Measurements from ENCODE around the gene JAGN1. TPM values are rescaled to one million over a fixed set of nuclear protein-coding genes. Genes with fewer than 3 reads are reported as not detected.
"Not testable (repeated sequence)": the region's sequence is repeated elsewhere in the genome, so short reads cannot be mapped to it uniquely, and the experiment has no call there.

Gene JAGN1
- total RNA-seq, 2 donors from 2014 or later: 39.8 to 44.8 TPM

DNA sequence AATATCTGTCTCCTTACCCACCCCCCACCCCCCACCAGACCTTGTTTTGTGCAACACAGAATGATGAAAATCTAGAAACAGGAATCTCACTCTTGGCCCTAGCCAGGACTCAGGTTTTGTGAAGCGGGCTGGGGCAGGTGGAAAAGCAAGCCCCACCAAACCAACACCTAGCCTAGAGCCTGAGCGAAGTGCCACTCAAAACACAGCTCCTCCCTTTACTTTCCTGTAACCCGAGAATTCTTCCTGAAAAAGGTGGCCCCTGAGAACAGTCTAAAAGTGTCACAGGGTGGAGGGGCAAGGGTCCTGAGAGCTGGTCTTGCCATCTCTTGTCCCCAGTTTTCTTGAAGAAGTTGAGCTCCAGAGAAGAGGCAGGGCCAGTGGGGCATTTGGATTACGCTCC lies 29.2 kb upstream of the JAGN1 start:
- Histone ChIP-seq H3K27ac (no peak overlapping the region), H3K4me3 (no peak overlapping the region), H3K9me3 (no peaks in the 10 kb centered on the region), H3K36me3 (no peaks in the 10 kb centered on the region), H3K4me1 (peaks cover 0 to 21% of the 10 kb centered on the region in 2 donors), H3K27me3 (no peaks in the 10 kb centered on the region)
- TF ChIP-seq, protein P1, sequence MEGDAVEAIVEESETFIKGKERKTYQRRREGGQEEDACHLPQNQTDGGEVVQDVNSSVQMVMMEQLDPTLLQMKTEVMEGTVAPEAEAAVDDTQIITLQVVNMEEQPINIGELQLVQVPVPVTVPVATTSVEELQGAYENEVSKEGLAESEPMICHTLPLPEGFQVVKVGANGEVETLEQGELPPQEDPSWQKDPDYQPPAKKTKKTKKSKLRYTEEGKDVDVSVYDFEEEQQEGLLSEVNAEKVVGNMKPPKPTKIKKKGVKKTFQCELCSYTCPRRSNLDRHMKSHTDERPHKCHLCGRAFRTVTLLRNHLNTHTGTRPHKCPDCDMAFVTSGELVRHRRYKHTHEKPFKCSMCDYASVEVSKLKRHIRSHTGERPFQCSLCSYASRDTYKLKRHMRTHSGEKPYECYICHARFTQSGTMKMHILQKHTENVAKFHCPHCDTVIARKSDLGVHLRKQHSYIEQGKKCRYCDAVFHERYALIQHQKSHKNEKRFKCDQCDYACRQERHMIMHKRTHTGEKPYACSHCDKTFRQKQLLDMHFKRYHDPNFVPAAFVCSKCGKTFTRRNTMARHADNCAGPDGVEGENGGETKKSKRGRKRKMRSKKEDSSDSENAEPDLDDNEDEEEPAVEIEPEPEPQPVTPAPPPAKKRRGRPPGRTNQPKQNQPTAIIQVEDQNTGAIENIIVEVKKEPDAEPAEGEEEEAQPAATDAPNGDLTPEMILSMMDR (IDR thresholded peaks at IDR 0.05): no peak
- DNase-seq (ENCODE audit: low spot score): no peak

DNA sequence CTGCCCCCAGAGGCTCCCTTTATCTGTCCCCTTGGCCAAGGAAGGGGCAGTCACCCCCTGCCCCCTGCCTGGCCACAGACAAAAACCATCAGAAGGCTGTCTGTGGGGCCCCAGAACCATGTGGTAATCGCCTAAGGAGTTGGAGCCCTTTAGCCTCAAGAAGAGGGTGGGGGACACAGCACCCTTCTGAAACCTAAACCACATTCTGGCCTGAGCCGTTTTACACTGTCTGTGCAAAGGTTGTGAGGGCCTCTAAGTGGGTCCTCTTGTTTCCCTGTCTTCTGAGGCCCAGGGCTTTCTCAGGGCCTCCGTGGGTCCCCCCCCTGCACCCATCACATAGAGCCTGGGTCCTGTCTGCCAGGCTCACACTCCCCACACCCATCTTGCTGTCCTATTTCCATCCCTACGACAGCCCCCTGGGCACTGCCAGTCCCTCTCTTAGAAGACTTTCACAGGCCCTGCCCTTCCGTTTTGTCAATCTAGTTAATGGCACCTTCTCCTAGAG lies 28.7 kb upstream of the JAGN1 start:
- no peak overlapping the region for H3K4me3 ChIP-seq
- no peaks in the 10 kb centered on the region for H3K27me3 ChIP-seq
- DNase-seq (ENCODE audit: low spot score): no peak
- H3K9me3 ChIP-seq: no peaks in the 10 kb centered on the region
- H3K4me1 ChIP-seq: peaks cover 0 to 21% of the 10 kb centered on the region in 2 donors
- TF ChIP-seq, protein P1 (IDR thresholded peaks at IDR 0.05): no peak
- H3K36me3 ChIP-seq: no peaks in the 10 kb centered on the region
- H3K27ac ChIP-seq: no peak overlapping the region

DNA sequence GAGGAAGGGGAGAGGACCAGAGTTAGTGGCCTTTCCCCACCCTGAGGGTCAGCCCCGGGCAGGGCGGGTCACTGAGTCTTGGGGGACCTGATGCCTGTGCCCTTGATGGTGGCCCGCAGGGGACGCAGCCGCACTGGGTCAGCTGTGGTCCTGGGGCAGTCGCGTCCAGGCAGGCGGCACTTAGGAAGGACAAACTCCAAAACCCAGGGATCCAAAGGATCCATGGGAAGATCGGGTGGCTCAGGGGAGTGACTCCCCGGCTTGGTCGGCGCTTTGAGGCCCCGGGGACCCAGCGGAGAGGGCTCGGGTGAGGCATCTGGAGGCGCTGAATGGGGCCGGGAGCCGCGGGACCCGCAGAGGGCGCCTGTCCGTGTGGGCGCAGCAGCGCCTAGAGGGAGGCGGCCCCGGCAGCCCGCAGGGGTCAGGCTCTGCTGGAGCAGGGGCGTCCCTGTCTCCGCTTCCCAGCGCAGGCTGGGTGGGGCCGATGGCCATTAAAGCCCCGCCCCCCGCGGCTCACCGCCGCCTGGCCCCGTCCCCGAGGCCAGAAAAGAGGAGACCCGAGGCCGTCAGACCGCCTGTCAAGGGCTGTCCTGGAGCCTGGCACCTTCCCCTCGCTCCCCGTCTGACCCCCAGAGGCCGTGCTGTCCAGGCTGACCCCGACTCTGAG lies 27.9 kb upstream of the JAGN1 start:
- Histone ChIP-seq H3K4me1 (peaks cover 0 to 21% of the 10 kb centered on the region in 2 donors), H3K36me3 (no peaks in the 10 kb centered on the region), H3K9me3 (no peaks in the 10 kb centered on the region), H3K27me3 (no peaks in the 10 kb centered on the region), H3K4me3 (peak overlapping the region; percentile 34 to 52), H3K27ac (peak overlapping the region; percentile 37 to 46)
- no peak for DNase-seq (ENCODE audit: low spot score)
- TF ChIP-seq, protein P1 (IDR thresholded peaks at IDR 0.05): peak; percentile 36 to 72

DNA sequence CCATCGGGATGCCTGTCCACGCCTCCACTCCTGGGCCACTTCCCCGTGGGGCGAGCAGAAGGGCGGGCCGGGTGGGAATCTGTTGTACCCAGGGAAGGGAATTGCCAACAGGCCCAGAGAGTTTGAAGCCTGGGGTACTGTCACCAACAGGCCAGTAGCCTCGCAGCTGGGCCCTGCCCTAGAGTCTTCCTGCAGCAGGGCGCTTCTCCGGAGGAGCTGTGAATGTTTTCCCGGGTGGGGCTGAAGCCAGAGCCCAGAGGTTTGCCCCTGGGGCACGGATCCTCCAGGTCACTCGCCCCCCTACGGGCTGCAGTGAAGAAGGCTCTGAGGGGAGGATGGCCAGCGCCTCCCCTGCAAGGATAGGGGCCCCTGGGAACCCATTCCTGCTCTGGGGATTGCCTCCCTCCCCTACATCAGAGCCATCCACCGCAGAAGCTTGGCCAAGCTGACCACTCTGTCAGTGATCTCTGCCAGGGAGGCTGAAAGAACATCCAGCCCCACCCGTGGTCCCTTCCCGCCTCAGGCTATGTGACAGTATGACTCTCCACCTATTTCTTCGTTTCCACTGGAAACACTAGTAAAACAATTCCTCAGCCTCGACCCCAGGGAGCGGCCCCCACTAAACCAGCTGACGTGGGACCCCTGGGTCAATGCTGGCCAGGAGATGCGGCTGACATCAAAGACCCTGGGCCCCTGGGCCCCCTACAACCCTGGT lies 27.2 kb upstream of the JAGN1 start:
- Histone ChIP-seq H3K27me3 (no peaks in the 10 kb centered on the region), H3K27ac (peak overlapping the region; percentile 37 to 46), H3K4me1 (peaks cover 0 to 21% of the 10 kb centered on the region in 2 donors), H3K36me3 (no peaks in the 10 kb centered on the region), H3K4me3 (peak overlapping the region; percentile 34 to 52), H3K9me3 (no peaks in the 10 kb centered on the region)
- no peak for DNase-seq (ENCODE audit: low spot score)
- TF ChIP-seq, protein P1 (IDR thresholded peaks at IDR 0.05): no peak

DNA sequence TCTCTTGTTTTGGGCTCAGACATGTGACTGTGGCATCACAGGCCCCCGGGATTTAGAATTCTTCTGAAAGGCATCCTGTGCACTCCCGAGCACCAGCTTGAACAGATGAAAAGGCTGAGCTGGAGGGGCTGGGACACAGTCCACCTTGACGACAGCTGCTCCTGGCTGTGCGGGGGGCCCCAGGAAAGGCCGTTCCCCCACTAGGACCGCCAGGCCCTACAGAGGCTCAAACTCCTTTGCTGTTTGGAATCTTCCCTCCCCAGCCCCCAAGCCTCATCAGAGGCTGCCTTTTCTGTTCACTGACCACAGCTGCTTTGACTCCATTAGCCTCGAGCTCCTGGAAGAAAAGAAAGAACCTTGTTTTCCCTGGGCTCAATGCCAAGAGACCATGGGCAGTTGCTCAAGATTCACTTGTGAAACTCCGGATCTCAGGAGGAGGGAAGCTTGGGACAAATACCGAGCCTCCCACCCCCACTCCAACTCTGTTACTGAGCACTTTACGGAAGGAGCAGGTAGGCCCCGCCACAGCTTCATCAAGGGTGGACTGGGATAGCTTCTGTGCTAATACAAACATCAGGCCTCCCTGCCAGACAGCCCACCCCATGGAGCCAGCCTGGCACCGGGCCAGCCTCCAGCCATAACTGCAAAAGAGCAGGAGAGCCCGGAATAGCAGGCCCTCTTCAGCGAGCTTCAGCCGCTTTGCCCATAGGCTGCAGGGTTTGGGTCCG lies 26.0 kb upstream of the JAGN1 start:
- peak; percentile 84 for DNase-seq (ENCODE audit: low spot score)
- no peaks in the 10 kb centered on the region for H3K27me3 ChIP-seq
- peaks cover 0 to 21% of the 10 kb centered on the region in 2 donors for H3K4me1 ChIP-seq
- peak overlapping the region in 1 of 2 donors; percentile 17 for H3K27ac ChIP-seq
- TF ChIP-seq, protein P1 (IDR thresholded peaks at IDR 0.05): no peak
- H3K36me3 ChIP-seq: no peaks in the 10 kb centered on the region
- no peaks in the 10 kb centered on the region for H3K9me3 ChIP-seq
- no peak overlapping the region for H3K4me3 ChIP-seq

DNA sequence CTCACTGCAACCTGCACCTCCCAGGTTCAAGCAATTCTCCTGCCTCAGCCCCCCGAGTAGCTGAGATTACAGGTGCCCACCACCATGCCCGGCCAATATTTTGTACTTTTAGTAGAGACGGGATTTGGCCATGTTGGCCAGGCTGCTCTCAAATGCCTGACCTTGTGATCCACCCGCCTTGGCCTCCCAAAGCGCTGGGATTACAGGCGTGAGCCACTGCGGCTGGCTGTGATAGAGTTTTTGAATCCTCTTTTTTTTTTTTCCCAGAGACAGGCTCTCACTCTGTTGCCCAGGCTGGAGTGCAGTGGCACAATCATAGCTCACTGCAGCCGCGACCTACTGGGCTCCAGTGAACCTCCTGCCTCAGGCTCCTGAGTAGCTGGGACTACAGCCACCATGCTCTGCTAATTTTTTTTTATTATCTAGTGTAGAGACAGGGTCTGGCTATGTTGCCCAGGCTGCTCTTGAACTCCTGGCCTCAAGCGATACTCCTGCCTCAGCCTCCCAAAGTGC lies 25.2 kb upstream of the JAGN1 start:
- not testable (repeated sequence) for DNase-seq (ENCODE audit: low spot score); H3K9me3 ChIP-seq; H3K27me3 ChIP-seq; H3K4me3 ChIP-seq; H3K36me3 ChIP-seq
- Histone ChIP-seq H3K27ac (peak overlapping the region in 1 of 2 donors; percentile 17), H3K4me1 (peaks cover 0 to 21% of the 10 kb centered on the region in 2 donors)

All from right atrium auricular region (tissue), 2 donors.